Measurements from ENCODE around the gene DNAH10.

DNAH10 gene

DNA sequence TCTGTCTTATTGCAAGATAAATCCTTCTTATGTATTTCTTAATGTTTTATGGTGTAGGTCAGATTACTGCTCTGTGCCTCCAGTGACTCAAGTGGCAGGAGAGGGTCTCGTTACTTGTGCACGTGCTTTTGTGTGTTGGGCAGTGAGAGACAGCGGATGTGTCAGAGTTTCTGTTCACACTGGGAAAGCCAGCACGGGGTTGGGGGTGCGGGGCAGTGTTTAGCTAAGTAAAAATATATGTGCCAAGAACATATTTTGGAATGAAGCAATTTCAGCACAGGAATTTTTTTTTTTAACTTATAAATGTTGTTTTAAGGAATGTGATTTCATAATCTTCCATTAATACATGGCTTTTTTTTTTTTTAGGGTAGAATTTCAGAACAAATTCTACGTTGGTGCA lies 4.5 kb upstream of the DNAH10 start:
- no peak overlapping the region for H3K4me3 ChIP-seq (ENCODE audit: low read depth, low read length)
- no peak for TF ChIP-seq CTCF (IDR thresholded peaks at IDR 0.05; ENCODE audit: borderline replicate concordance, insufficient read depth, low read depth, low read length)

GRCh38 chr12:123760267-123760938 lies 1.7 kb upstream of the DNAH10 start:
- no peak for TF ChIP-seq CTCF (IDR thresholded peaks at IDR 0.05; ENCODE audit: borderline replicate concordance, insufficient read depth, low read depth, low read length)
- no peak overlapping the region for H3K4me3 ChIP-seq (ENCODE audit: low read depth, low read length)

GRCh38 chr12:123762715-123763052 lies 583 bp downstream of the DNAH10 start:
- peak overlapping the region; percentile 58 for H3K4me3 ChIP-seq (ENCODE audit: low read depth, low read length)
- no peak for TF ChIP-seq CTCF (IDR thresholded peaks at IDR 0.05; ENCODE audit: borderline replicate concordance, insufficient read depth, low read depth, low read length)

DNA sequence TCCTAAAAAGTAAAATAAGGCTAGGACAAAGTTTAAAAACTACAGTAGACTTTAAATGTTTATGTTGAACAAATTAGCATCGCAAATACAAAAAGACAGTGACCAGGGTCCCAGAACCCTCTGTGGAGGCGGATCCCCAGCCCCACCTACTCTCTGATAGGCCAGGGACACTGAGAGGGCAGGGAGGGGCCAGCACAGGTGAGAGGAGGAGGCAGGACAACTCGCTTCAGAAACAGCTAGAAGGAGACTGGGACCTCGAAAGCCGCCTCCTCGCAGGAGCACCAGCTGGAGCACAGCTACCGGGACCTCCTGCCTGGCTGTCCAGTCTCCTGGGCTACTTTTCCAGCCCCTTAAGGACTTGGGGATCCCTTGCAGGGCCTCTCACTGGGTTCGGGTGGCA lies 992 bp downstream of the DNAH10 start:
- no peak overlapping the region for H3K4me3 ChIP-seq (ENCODE audit: low read depth, low read length)
- TF ChIP-seq CTCF (IDR thresholded peaks at IDR 0.05; ENCODE audit: borderline replicate concordance, insufficient read depth, low read depth, low read length) = no peak

- no peak overlapping the region for H3K4me3 ChIP-seq (ENCODE audit: low read depth, low read length)
- no peak for TF ChIP-seq CTCF (IDR thresholded peaks at IDR 0.05; ENCODE audit: borderline replicate concordance, insufficient read depth, low read depth, low read length)
Measured at GRCh38 chr12:123764109-123764508, 2.0 kb downstream of the DNAH10 start.

- H3K4me3 ChIP-seq (ENCODE audit: low read depth, low read length) = no peak overlapping the region
- TF ChIP-seq CTCF (IDR thresholded peaks at IDR 0.05; ENCODE audit: borderline replicate concordance, insufficient read depth, low read depth, low read length) = no peak
Measured at GRCh38 chr12:123765504-123766035, 3.5 kb downstream of the DNAH10 start.

DNA sequence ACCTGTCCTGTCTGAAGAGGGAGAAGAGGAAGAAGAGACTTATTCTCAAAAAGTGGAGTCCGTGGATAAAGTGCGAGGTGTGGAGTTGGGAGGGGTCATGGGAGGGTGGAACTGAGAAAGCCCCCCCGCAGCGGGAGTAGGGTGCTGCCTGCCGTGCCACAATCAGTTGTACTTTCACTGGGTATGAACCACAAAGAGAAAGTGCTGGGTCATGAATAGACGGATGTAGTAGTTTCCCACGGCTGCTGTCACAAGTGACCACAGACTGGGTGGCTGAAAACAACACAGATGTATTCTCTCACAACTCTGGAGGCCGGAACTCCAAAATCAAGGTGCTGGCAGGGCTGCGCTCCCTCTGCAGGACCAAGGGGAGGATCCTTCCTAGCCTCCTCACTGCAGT lies 5.5 kb downstream of the DNAH10 start:
- TF ChIP-seq CTCF (IDR thresholded peaks at IDR 0.05; ENCODE audit: borderline replicate concordance, insufficient read depth, low read depth, low read length) = no peak

More for the DNA sequence above, 5.5 kb downstream of the DNAH10 start:
- no peak overlapping the region for H3K4me3 ChIP-seq (ENCODE audit: low read depth, low read length)

All from GM12875 (cell line).